Activated T-cell treated with anti-CD3 and anti-CD28 coated beads for 4 hours (primary cell): Measurements from ENCODE around the gene CAV2.

Experiments used
- DNase-seq: peaks from one replicate; pipeline ENCODE4 v3.0.0-alpha.2; 2020

The CAV2 gene

GRCh38 chr7:116496653-116497052, 2.9 kb upstream of the CAV2 start:
- DNase-seq, result no peak

GRCh38 chr7:116497708-116498107, 1.8 kb upstream of the CAV2 start:
- DNase-seq, result no peak

- peak; percentile 11 for DNase-seq
Observed at GRCh38 chr7:116500078-116500853, 728 bp downstream of the CAV2 start.

- no peak for DNase-seq
Observed at GRCh38 chr7:116501425-116502167, 2.1 kb downstream of the CAV2 start.

- no peak for DNase-seq
Observed at GRCh38 chr7:116502201-116503096, 2.9 kb downstream of the CAV2 start.

GRCh38 chr7:116503835-116504234, 4.3 kb downstream of the CAV2 start:
- DNase-seq, result no peak

- no peak for DNase-seq
Observed at GRCh38 chr7:116505278-116505677, 5.7 kb downstream of the CAV2 start.

GRCh38 chr7:116505823-116506222, 6.3 kb downstream of the CAV2 start:
- DNase-seq, result no peak

GRCh38 chr7:116509982-116510579, 10.5 kb downstream of the CAV2 start:
- no peak for DNase-seq

- no peak for DNase-seq
Observed at GRCh38 chr7:116510795-116511194, 11.3 kb downstream of the CAV2 start.

- no peak for DNase-seq
Observed at GRCh38 chr7:116511552-116512519, 12.3 kb downstream of the CAV2 start.

- no peak for DNase-seq
Observed at GRCh38 chr7:116512520-116513188, 13.1 kb downstream of the CAV2 start.

- no peak for DNase-seq
Observed at GRCh38 chr7:116515584-116515983, 16.0 kb downstream of the CAV2 start.

- no peak for DNase-seq
Observed at GRCh38 chr7:116516324-116516723, 16.8 kb downstream of the CAV2 start.

GRCh38 chr7:116517626-116518025, 18.1 kb downstream of the CAV2 start:
- DNase-seq, result no peak

- no peak for DNase-seq
Observed at GRCh38 chr7:116518961-116519360, 19.4 kb downstream of the CAV2 start.

GRCh38 chr7:116521046-116521664, 21.6 kb downstream of the CAV2 start:
- no peak for DNase-seq

GRCh38 chr7:116522247-116522646, 22.7 kb downstream of the CAV2 start:
- no peak for DNase-seq

- DNase-seq, result no peak
Observed at GRCh38 chr7:116524221-116524608, 24.7 kb downstream of the CAV2 start.

GRCh38 chr7:116524609-116525297, 25.2 kb downstream of the CAV2 start, which contains the start of gene CAV1:
Gene CAV1, plus strand, starts transcription at chr7:116525036. Its CDS starts 27 bp downstream, at chr7:116525063.
- no peak for DNase-seq
